Thoracic aorta (tissue), 2 donors: ENCODE data around the gene SFSWAP. TPM values are rescaled to one million over a fixed set of nuclear protein-coding genes. Genes with fewer than 3 reads are reported as not detected.
"Not testable (repeated sequence)": the region's sequence is repeated elsewhere in the genome, so short reads cannot be mapped to it uniquely, and the experiment has no call there.

Experiments used
- ATAC-seq: fragments of 150-250 bp; one replicate; pipeline ENCODE4 v1.8.0; 2017; ENCODE audit warnings: low read depth; ENCODE audit not compliant: insufficient number of reproducible peaks, low FRiP score
- DNase-seq: peaks from one replicate; pipeline ENCODE4 v3.0.0-alpha.2; 2020; ENCODE audit warnings: low spot score
- H3K27ac ChIP-seq, 2 donors: fragments of 200-600 bp; sonication (generic); 1 replicate in 1 of 2; 2 replicates in 1 of 2; pipeline ENCODE4 v1.5.1; 2016; ENCODE audit warnings: mild to moderate bottlenecking in 2 of 2, moderate library complexity in 2 of 2
- H3K27me3 ChIP-seq: fragments of 200-600 bp; sonication (generic); replicated peaks from 2 replicates; pipeline ENCODE4 v1.6.0; 2016; ENCODE audit warnings: mild to moderate bottlenecking; ENCODE audit not compliant: insufficient read depth
- H3K36me3 ChIP-seq: fragments of 200-600 bp; sonication (generic); one replicate; pipeline ENCODE4 v1.5.1; 2016
- H3K4me1 ChIP-seq, 2 donors: fragments of 200-600 bp; sonication (generic); 1 replicate in 1 of 2; 2 replicates in 1 of 2; pipeline versions ENCODE4 v1.5.1 to v1.6.0; 2016; ENCODE audit warnings: low read depth in 2 of 2, mild to moderate bottlenecking in 1 of 2; ENCODE audit not compliant: control insufficient read depth in 1 of 2
- H3K4me3 ChIP-seq: fragments of 200-600 bp; sonication (generic); 2 replicates; pipeline ENCODE4 v1.5.1; 2016; ENCODE audit warnings: mild to moderate bottlenecking
- H3K9me3 ChIP-seq: fragments of 200-600 bp; sonication (generic); 2 replicates; pipeline ENCODE4 v1.5.1; 2016
- CTCF ChIP-seq: fragments of 200-600 bp; sonication (generic); IDR thresholded peaks from one replicate; pipeline ENCODE4 v1.5.1; 2019; ENCODE audit warnings: antibody characterized with exemption
- total RNA-seq, 2 donors: library from RNA; depleted of rRNA; stranded (reverse); fragments of >200 nt; gene quantifications; one replicate each; pipeline versions ENCODE4 v1.1.0 to v1.2.3, GENCODE V29; 2016

The SFSWAP gene
- total RNA-seq, 2 donors from 2014 or later = 27.9 to 63.2 TPM

- peaks cover 43% of the 10 kb centered on the region for H3K36me3 ChIP-seq
- ATAC-seq = no peak
- no peak for TF ChIP-seq CTCF
These were observed 63.9 kb downstream of the SFSWAP start for GRCh38 chr12:131774576-131775391.

GRCh38 chr12:131775392-131776236 lies 64.7 kb downstream of the SFSWAP start:
- Histone ChIP-seq H3K27ac (peak overlapping the region in 1 of 2 donors; percentile 19), H3K9me3 (no peaks in the 10 kb centered on the region), H3K4me1 (peaks cover 0 to 9% of the 10 kb centered on the region in 2 donors), H3K36me3 (peaks cover 45% of the 10 kb centered on the region), H3K27me3 (no peaks in the 10 kb centered on the region), H3K4me3 (no peak overlapping the region)
- ATAC-seq (no peak), DNase-seq (no peak)
- no peak for TF ChIP-seq CTCF

More at GRCh38 chr12:131774576-131775391, 63.9 kb downstream of the SFSWAP start:
- H3K27me3 ChIP-seq = no peaks in the 10 kb centered on the region
- no peaks in the 10 kb centered on the region for H3K9me3 ChIP-seq
- no peak overlapping the region for H3K4me3 ChIP-seq
- no peak for DNase-seq
- peak overlapping the region in 1 of 2 donors; percentile 19 for H3K27ac ChIP-seq
- peaks cover 0 to 9% of the 10 kb centered on the region in 2 donors for H3K4me1 ChIP-seq

- Histone ChIP-seq H3K36me3 (peaks cover 42% of the 10 kb centered on the region), H3K27ac (no peak overlapping the region)
- no peak for TF ChIP-seq CTCF
These were observed 65.5 kb downstream of the SFSWAP start for GRCh38 chr12:131776237-131776889.

DNA sequence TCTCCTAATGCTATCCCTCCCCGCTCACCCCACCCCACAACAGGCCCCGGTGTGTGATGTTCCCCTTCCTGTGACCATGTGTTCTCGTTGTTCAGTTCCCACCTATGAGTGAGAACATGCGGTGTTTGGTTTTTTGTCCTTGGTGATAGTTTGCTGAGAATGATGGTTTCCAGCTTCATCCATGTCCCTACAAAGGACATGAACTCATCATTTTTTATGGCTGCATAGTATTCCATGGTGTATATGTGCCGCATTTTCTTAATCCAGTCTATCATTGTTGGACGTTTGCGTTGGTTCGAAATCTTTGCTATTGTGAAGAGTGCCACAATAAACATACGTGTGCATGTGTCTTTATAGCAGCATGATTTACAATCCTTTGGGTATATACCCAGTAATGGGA lies 66.4 kb downstream of the SFSWAP start:
- ATAC-seq, H3K4me1 ChIP-seq, DNase-seq, H3K27me3 ChIP-seq, H3K4me3 ChIP-seq, H3K27ac ChIP-seq, H3K9me3 ChIP-seq: not testable (repeated sequence)
- peaks cover 41% of the 10 kb centered on the region for H3K36me3 ChIP-seq

More at GRCh38 chr12:131776237-131776889, 65.5 kb downstream of the SFSWAP start:
- DNase-seq (no peak), ATAC-seq (no peak)
- Histone ChIP-seq H3K4me3 (no peak overlapping the region), H3K9me3 (no peaks in the 10 kb centered on the region), H3K4me1 (peaks cover 0 to 9% of the 10 kb centered on the region in 2 donors), H3K27me3 (no peaks in the 10 kb centered on the region)

- Histone ChIP-seq H3K27me3 (no peaks in the 10 kb centered on the region), H3K27ac (no peak overlapping the region), H3K4me1 (peaks cover 4 to 9% of the 10 kb centered on the region in 2 donors), H3K9me3 (no peaks in the 10 kb centered on the region), H3K4me3 (no peak overlapping the region), H3K36me3 (peaks cover 37% of the 10 kb centered on the region)
- DNase-seq = no peak
- no peak for ATAC-seq
- no peak for TF ChIP-seq CTCF
These were observed 68.1 kb downstream of the SFSWAP start for GRCh38 chr12:131779027-131779426.
